Smooth muscle cell (in vitro differentiated cells): Measurements from ENCODE around the gene SRCIN1. TPM values are rescaled to one million over a fixed set of nuclear protein-coding genes. Genes with fewer than 3 reads are reported as not detected.
"Not testable (repeated sequence)": the region's sequence is repeated elsewhere in the genome, so short reads cannot be mapped to it uniquely, and the experiment has no call there.

Experiments used
- DNase-seq: peaks from one replicate; lab custom pipeline; 2025; ENCODE audit not compliant: unreplicated experiment; lab: John Stamatoyannopoulos, UW
- H2AFZ ChIP-seq: fragments of 200-600 bp; sonication (generic); 2 replicates; pipeline ENCODE4 v1.6.0; 2016; ENCODE audit warnings: antibody characterized with exemption, low read depth, mild to moderate bottlenecking
- H3F3A ChIP-seq: fragments of 200-600 bp; sonication (generic); 2 replicates; pipeline ENCODE4 v1.6.0; 2017; ENCODE audit warnings: antibody characterized with exemption, low read depth
- H3K27ac ChIP-seq: fragments of 200-600 bp; sonication (generic); 2 replicates; pipeline ENCODE4 v1.5.1; 2016; ENCODE audit warnings: low read depth, mild to moderate bottlenecking
- H3K27me3 ChIP-seq: fragments of 200-600 bp; sonication (generic); 2 replicates; pipeline ENCODE4 v1.6.1; 2016; ENCODE audit warnings: low read depth, mild to moderate bottlenecking
- H3K36me3 ChIP-seq: fragments of 200-600 bp; sonication (generic); 2 replicates; pipeline ENCODE4 v1.5.1; 2016; ENCODE audit warnings: low read depth
- H3K4me1 ChIP-seq: fragments of 200-600 bp; sonication (generic); 2 replicates; pipeline ENCODE4 v1.5.1; 2016; ENCODE audit warnings: low read depth
- H3K4me2 ChIP-seq: fragments of 200-600 bp; sonication (generic); 2 replicates; pipeline ENCODE4 v1.6.0; 2016; ENCODE audit warnings: mild to moderate bottlenecking
- H3K4me3 ChIP-seq: fragments of 200-600 bp; sonication (generic); 2 replicates; pipeline ENCODE4 v1.5.1; 2016; ENCODE audit warnings: mild to moderate bottlenecking
- H3K79me2 ChIP-seq: fragments of 200-600 bp; sonication (generic); 2 replicates; pipeline ENCODE4 v1.6.0; 2016; ENCODE audit warnings: low read depth, mild to moderate bottlenecking
- H3K9ac ChIP-seq: fragments of 200-600 bp; sonication (generic); 2 replicates; pipeline ENCODE4 v1.6.0; 2016; ENCODE audit warnings: low read depth
- H3K9me3 ChIP-seq: fragments of 200-600 bp; sonication (generic); replicated peaks from 2 replicates; pipeline ENCODE4 v1.5.1; 2016; ENCODE audit warnings: low read depth
- H4K20me1 ChIP-seq: fragments of 200-600 bp; sonication (generic); 2 replicates; pipeline ENCODE4 v1.6.0; 2016; ENCODE audit warnings: low read depth
- WGBS: methylation state at CpG from one replicate; pipeline ENCODE4 v1.1.7; 2016; ENCODE audit warnings: low lambda C conversion rate; 5-methylcytosine and 5-hydroxymethylcytosine counted together
- polyA plus RNA-seq: library from polyadenylated mRNA; unstranded; fragments of >200 nt; fragmentation: Nextera tagmentation; extraction: Ambion mirVana; gene quantifications from 2 replicates; pipeline ENCODE4 v1.2.1, GENCODE V29; 2016
- total RNA-seq: library from RNA; depleted of rRNA; stranded (reverse); fragments of >200 nt; gene quantifications from 2 replicates; pipeline ENCODE4 v1.2.3, GENCODE V29; 2014
- TF ChIP-seq, protein P1 (sequence below): fragments of 200-600 bp; sonication (generic); IDR thresholded peaks from 2 replicates; pipeline ENCODE4 v1.5.1; 2017; ENCODE audit warnings: borderline replicate concordance, mild to moderate bottlenecking, antibody characterized with exemption; ENCODE audit not compliant: insufficient read depth, poor library complexity, severe bottlenecking

Gene SRCIN1
- total and polyA plus RNA-seq, 2 experiments from 2014 or later: 0.16 to 0.90 TPM

DNA sequence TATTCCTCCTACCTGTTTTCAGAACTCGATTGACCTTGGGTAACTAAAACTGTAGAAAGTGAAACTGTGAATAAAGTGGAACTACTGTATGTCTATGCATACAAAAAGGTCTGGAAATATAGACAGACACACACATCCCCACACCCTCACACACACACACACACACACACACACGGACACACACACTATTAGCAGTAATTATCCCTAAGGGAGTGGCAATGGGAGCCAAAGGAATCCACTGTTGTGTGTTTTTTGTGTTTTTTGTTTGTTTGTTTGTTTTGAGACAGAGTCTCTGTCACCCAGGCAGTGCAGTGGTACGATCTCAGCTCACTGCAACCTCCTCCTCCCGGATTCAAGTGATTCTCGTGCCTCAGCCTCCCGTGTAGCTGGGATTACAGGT, 26.6 kb upstream of the SRCIN1 start:
- Histone ChIP-seq H3K36me3 (no peaks in the 10 kb centered on the region), H3K9me3 (no peaks in the 10 kb centered on the region), H4K20me1 (no peaks in the 10 kb centered on the region), H3K79me2 (no peaks in the 10 kb centered on the region), H3K4me2 (no peak overlapping the region), H3F3A (no peaks in the 10 kb centered on the region), H3K27ac (no peak overlapping the region), H3K4me1 (no peaks in the 10 kb centered on the region), H3K4me3 (no peak overlapping the region), H3K27me3 (no peaks in the 10 kb centered on the region), H3K9ac (no peak overlapping the region), H2AFZ (no peak overlapping the region)
- TF ChIP-seq, protein P1, sequence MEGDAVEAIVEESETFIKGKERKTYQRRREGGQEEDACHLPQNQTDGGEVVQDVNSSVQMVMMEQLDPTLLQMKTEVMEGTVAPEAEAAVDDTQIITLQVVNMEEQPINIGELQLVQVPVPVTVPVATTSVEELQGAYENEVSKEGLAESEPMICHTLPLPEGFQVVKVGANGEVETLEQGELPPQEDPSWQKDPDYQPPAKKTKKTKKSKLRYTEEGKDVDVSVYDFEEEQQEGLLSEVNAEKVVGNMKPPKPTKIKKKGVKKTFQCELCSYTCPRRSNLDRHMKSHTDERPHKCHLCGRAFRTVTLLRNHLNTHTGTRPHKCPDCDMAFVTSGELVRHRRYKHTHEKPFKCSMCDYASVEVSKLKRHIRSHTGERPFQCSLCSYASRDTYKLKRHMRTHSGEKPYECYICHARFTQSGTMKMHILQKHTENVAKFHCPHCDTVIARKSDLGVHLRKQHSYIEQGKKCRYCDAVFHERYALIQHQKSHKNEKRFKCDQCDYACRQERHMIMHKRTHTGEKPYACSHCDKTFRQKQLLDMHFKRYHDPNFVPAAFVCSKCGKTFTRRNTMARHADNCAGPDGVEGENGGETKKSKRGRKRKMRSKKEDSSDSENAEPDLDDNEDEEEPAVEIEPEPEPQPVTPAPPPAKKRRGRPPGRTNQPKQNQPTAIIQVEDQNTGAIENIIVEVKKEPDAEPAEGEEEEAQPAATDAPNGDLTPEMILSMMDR: no peak
- no peak for DNase-seq
- 93% methylated on average over 6 of the region's 6 CpGs for WGBS

DNA sequence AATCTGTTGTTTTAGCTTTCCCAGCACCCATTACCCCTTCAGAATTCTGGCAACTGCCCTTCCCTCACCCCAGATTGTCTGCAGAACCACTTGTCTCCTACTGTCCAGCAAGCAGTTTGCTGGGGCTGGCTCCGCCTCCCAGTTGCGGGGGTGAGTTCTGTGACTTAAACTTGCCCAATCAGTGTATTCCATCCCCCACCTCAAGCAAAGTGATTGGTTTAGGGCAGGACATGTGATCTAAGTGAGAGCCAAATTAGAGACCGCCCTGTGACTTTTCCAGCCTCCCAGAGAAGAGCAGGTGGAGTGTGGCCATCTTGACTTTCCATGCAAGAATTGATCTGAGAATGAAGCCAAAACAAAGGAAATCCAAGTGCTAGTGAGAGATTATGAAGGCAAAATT, 22.7 kb upstream of the SRCIN1 start:
- Histone ChIP-seq H3K9me3 (no peaks in the 10 kb centered on the region), H3K9ac (no peak overlapping the region), H3K79me2 (no peaks in the 10 kb centered on the region), H3K4me3 (no peak overlapping the region), H3K4me2 (no peak overlapping the region), H4K20me1 (no peaks in the 10 kb centered on the region), H3F3A (no peaks in the 10 kb centered on the region), H3K4me1 (no peaks in the 10 kb centered on the region), H3K27ac (no peak overlapping the region), H3K27me3 (no peaks in the 10 kb centered on the region), H2AFZ (no peak overlapping the region), H3K36me3 (no peaks in the 10 kb centered on the region)
- WGBS: 99% methylated on average over 3 of the region's 3 CpGs
- DNase-seq: no peak
- TF ChIP-seq, protein P1: no peak

DNA sequence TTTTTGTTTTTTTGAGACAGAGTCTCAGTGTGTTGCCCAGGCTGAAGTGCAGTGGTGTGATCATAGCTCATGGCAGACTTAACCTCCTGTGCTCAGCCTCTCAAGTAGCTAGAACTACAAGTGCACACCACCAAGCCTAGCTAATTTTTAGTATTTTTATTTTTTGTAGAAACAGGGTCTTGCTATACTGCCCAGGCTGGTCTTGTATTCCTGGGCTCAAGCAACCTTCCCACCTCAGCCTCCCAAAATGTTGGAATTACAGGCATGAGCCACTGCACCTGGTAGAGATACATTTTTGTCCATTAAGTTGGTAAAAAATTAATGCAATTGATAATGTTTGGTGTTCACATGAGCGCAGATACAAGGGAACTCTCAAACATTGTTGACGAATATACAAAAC, 22.2 kb upstream of the SRCIN1 start:
- Histone ChIP-seq H3K9ac (no peak overlapping the region), H3F3A (no peaks in the 10 kb centered on the region), H3K4me2 (no peak overlapping the region), H3K36me3 (no peaks in the 10 kb centered on the region), H3K27ac (no peak overlapping the region), H3K79me2 (no peaks in the 10 kb centered on the region), H2AFZ (no peak overlapping the region), H4K20me1 (no peaks in the 10 kb centered on the region), H3K27me3 (no peaks in the 10 kb centered on the region), H3K4me1 (no peaks in the 10 kb centered on the region), H3K4me3 (no peak overlapping the region), H3K9me3 (no peaks in the 10 kb centered on the region)
- TF ChIP-seq, protein P1: no peak
- DNase-seq: no peak
- WGBS: 100% methylated on average over 2 of the region's 2 CpGs

DNA sequence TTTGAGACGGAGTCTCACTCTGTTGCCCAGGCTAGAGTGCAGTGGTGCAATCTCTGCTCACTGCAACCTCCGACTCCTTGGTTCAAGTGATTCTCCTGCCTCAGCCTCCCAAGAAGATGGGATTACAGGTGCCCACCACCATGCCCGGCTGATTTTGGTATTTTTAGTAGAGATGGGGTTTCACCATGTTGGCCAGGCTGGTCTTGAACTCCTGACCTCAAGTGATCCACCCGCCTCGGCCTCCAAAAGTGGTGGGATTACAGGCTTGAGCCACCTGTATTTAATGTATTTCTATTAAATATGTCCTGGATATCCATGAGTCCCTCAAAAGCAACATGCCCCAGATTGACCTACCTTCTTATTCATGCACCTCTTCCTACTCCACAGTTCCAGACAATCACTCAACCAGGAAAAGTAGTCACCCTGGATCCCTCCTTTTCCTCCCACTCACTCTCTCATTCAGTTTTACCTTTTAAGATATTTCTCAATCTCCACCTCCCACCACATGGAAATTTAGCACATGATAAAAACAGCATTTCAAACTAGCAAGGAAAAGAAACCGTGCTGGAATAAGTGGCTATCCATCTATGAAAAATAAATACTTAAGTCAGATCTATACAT, 21.0 kb upstream of the SRCIN1 start:
- not testable (repeated sequence) for H3K4me3 ChIP-seq, H3K27ac ChIP-seq, H3K79me2 ChIP-seq, H3K4me1 ChIP-seq, DNase-seq, H3F3A ChIP-seq, H3K9me3 ChIP-seq, H3K36me3 ChIP-seq, H2AFZ ChIP-seq, H3K27me3 ChIP-seq, H3K4me2 ChIP-seq, H4K20me1 ChIP-seq, H3K9ac ChIP-seq
- 95% methylated on average over 6 of the region's 6 CpGs for WGBS
